Lung (tissue), 12 donors: ENCODE results near the gene PKN3. TPM values are rescaled to one million over a fixed set of nuclear protein-coding genes. Genes with fewer than 3 reads are reported as not detected.
"Not testable (repeated sequence)": the region's sequence is repeated elsewhere in the genome, so short reads cannot be mapped to it uniquely, and the experiment has no call there.

Source experiments
- ATAC-seq: fragments of 200-7000 bp; cut with Tn5 transposase; one replicate; pipeline ENCODE4 v1.9.1; 2020; ENCODE audit warnings: moderate number of reproducible peaks; ENCODE audit not compliant: insufficient read depth, low FRiP score
- DNase-seq, 3 donors: peaks; one replicate each; pipeline ENCODE4 v3.0.0-alpha.2; 2013 to 2017
- H3K27ac ChIP-seq, 2 donors: one replicate each; pipeline ENCODE4 v1.5.1; 2013; ENCODE audit warnings: mild to moderate bottlenecking in 2 of 2, moderate library complexity in 2 of 2, control low read depth in 1 of 2, inconsistent platforms in 1 of 2, low read depth in 1 of 2, low read length in 1 of 2
- H3K27me3 ChIP-seq, 3 donors: one replicate each; pipeline ENCODE4 v1.5.1; 2013; ENCODE audit warnings: low read length in 2 of 3; ENCODE audit not compliant: control insufficient read depth in 3 of 3, insufficient read depth in 3 of 3
- H3K36me3 ChIP-seq, 4 donors: one replicate each; pipeline ENCODE4 v1.5.1; 2013; ENCODE audit warnings: low read length in 4 of 4, mild to moderate bottlenecking in 1 of 4, moderate library complexity in 1 of 4; ENCODE audit not compliant: control insufficient read depth in 4 of 4, insufficient read depth in 4 of 4
- H3K4me1 ChIP-seq, 5 donors: one replicate each; pipeline ENCODE4 v1.5.1; 2013; ENCODE audit warnings: low read length in 5 of 5, mild to moderate bottlenecking in 2 of 5, moderate library complexity in 1 of 5; ENCODE audit not compliant: control insufficient read depth in 5 of 5, insufficient read depth in 5 of 5
- H3K4me3 ChIP-seq: one replicate; pipeline ENCODE4 v1.5.1; 2013; ENCODE audit warnings: mild to moderate bottlenecking, control low read depth, moderate library complexity
- H3K9ac ChIP-seq, 2 donors: one replicate each; pipeline ENCODE4 v1.5.1; 2013; ENCODE audit warnings: low read length in 2 of 2, control low read depth in 1 of 2; ENCODE audit not compliant: insufficient read depth in 1 of 2
- H3K9me3 ChIP-seq, 4 donors: one replicate each; pipeline ENCODE4 v1.5.1; 2013; ENCODE audit warnings: low read length in 3 of 4, mild to moderate bottlenecking in 1 of 4, moderate library complexity in 1 of 4; ENCODE audit not compliant: control insufficient read depth in 4 of 4, insufficient read depth in 3 of 4
- WGBS, 2 donors: extraction: QIAGEN DNeasy Blood & Tissue Kit; methylation state at CpG; one replicate each; pipeline ENCODE4 v1.1.7; 2013; 5-methylcytosine and 5-hydroxymethylcytosine counted together
- polyA plus RNA-seq, 2 donors: library from polyadenylated mRNA; stranded (reverse); fragments of 200-250 nt; gene quantifications; one replicate each; pipeline ENCODE4 v1.2.1, GENCODE V29; 2013
- total RNA-seq, 2 donors: library from RNA; depleted of rRNA in 1 of 2; stranded (reverse); fragments of >200 nt in 1 of 2; gene quantifications; one replicate each; pipeline ENCODE4 v1.2.1, GENCODE V29; 2014 to 2021
- TF ChIP-seq, protein P1 (sequence below): IDR thresholded peaks from 2 replicates; pipeline ENCODE4 v1.5.1; 2012; ENCODE audit warnings: mild to moderate bottlenecking; ENCODE audit errors: control extremely low read depth, extremely low read depth
- donor health status: control.
- donor health status: control.
- donor health status: Bipolar disorder and iron deficiency.
- donor health status: healthy.
- donor health status: DM: yes; HTN: yes; CAD: no.

Gene PKN3
- total and polyA plus RNA-seq, 4 donors = 4.1 to 19.3 (median 10.8) TPM

- no peaks in the 10 kb centered on the region for H3K9me3 ChIP-seq
- H3K36me3 ChIP-seq = peaks cover 7 to 32% (median 25%) of the 10 kb centered on the region in 4 donors
- no peak overlapping the region for H3K27ac ChIP-seq
- ATAC-seq = no peak
- WGBS, 2 donors = 81 to 87% methylated on average over 6 of the region's 6 CpGs
- TF ChIP-seq, protein P1, sequence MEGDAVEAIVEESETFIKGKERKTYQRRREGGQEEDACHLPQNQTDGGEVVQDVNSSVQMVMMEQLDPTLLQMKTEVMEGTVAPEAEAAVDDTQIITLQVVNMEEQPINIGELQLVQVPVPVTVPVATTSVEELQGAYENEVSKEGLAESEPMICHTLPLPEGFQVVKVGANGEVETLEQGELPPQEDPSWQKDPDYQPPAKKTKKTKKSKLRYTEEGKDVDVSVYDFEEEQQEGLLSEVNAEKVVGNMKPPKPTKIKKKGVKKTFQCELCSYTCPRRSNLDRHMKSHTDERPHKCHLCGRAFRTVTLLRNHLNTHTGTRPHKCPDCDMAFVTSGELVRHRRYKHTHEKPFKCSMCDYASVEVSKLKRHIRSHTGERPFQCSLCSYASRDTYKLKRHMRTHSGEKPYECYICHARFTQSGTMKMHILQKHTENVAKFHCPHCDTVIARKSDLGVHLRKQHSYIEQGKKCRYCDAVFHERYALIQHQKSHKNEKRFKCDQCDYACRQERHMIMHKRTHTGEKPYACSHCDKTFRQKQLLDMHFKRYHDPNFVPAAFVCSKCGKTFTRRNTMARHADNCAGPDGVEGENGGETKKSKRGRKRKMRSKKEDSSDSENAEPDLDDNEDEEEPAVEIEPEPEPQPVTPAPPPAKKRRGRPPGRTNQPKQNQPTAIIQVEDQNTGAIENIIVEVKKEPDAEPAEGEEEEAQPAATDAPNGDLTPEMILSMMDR = no peak
- H3K4me1 ChIP-seq = peaks cover 2 to 11% (median 5%) of the 10 kb centered on the region in 5 donors
- H3K27me3 ChIP-seq = no peaks in the 10 kb centered on the region
- H3K9ac ChIP-seq = no peak overlapping the region
- no peak for DNase-seq
- no peak overlapping the region for H3K4me3 ChIP-seq
These were observed 8.0 kb upstream of the PKN3 start for GRCh38 chr9:128694344-128694743.

- Histone ChIP-seq H3K4me1 (peaks cover 0 to 2% (median 0%) of the 10 kb centered on the region in 5 donors), H3K9me3 (no peaks in the 10 kb centered on the region), H3K27ac (no peak overlapping the region), H3K4me3 (no peak overlapping the region), H3K9ac (no peak overlapping the region), H3K27me3 (no peaks in the 10 kb centered on the region), H3K36me3 (peaks cover 6 to 27% (median 20%) of the 10 kb centered on the region in 4 donors)
- ATAC-seq (no peak), DNase-seq (no peak)
- TF ChIP-seq, protein P1 = no peak
- 80% methylated on average over 8 of the region's 8 CpGs for WGBS, 2 donors
These were observed 5.2 kb upstream of the PKN3 start for GRCh38 chr9:128696923-128697707.

DNA sequence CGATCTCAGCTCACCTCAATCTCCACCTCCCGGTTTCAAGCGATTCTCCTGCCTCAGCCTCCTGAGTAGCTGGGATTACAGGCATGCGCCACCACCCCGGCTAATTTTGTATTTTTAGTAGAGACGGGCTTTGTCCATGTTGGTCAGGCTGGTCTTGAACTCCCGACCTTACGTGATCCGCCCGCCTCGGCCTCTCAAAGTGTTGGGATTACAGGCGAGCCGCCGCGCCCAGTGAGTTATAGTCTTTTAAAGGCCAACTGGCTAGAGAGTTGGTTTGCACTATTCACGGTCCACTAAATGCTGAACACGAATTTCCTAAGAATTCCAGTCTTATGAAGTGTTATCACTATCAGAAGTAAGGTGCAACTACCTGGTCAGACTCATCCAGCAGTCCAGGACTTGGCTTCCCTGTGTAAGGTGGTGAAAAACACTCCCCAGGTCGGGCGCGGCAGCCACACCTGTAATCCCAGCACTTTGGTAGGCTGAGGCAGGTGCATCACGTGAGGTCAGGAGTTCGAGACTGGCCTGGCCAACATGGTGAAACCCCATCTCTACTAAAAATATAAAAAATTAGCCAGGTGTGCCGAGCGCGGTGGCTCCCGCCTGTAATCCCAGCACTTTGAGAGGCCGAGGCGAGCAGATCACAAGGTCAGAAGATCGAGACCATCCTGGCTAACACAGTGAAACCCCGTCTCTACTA is 3.1 kb upstream of the PKN3 start:
- DNase-seq, H3K4me3 ChIP-seq: not testable (repeated sequence)

GRCh38 chr9:128701227-128701854 is 962 bp upstream of the PKN3 start:
- Histone ChIP-seq H3K4me1 (peaks cover 0 to 5% (median 0%) of the 10 kb centered on the region in 5 donors), H3K9ac (no peak overlapping the region), H3K4me3 (no peak overlapping the region), H3K27ac (no peak overlapping the region), H3K36me3 (peaks cover 0 to 2% (median under 1%) of the 10 kb centered on the region in 4 donors), H3K27me3 (no peaks in the 10 kb centered on the region), H3K9me3 (no peaks in the 10 kb centered on the region)
- no peak for ATAC-seq
- no peak for DNase-seq
- TF ChIP-seq, protein P1 = no peak
- WGBS, 2 donors = 75 to 86% methylated on average over 10 of the region's 10 CpGs

More for the DNA sequence above, 3.1 kb upstream of the PKN3 start:
- H3K36me3 ChIP-seq = peaks cover 6 to 11% (median 7%) of the 10 kb centered on the region in 4 donors
- H3K27me3 ChIP-seq, H3K4me1 ChIP-seq, H3K9ac ChIP-seq, H3K9me3 ChIP-seq, H3K27ac ChIP-seq, ATAC-seq: not testable (repeated sequence)
- 95% methylated on average over 29 to 30 of the region's 30 CpGs for WGBS, 2 donors
